Neural cell (in vitro differentiated cells): ENCODE measurements around the gene MSH3.

Source experiments
- EZH2 ChIP-seq: fragments of 200-600, 300-800 bp; shearing (Covaris generic), sonication (generic); IDR thresholded peaks from 2 replicates; pipeline ENCODE4 v1.6.1; 2014; ENCODE audit warnings: antibody characterized with exemption, low read length, borderline replicate concordance, mild to moderate bottlenecking; ENCODE audit not compliant: insufficient read depth, poor library complexity, severe bottlenecking
- POLR2AphosphoS5 ChIP-seq: IDR thresholded peaks from 2 replicates; pipeline ENCODE4 v1.6.1; 2012
- RAD21 ChIP-seq: fragments of 450-650 bp; conservative IDR thresholded peaks from 2 replicates; pipeline ENCODE4 v1.6.1; 2014; ENCODE audit warnings: antibody characterized with exemption, mild to moderate bottlenecking, moderate library complexity
- SMC3 ChIP-seq: fragments of 450-650 bp; conservative IDR thresholded peaks from 2 replicates; pipeline ENCODE4 v1.6.1; 2014; ENCODE audit warnings: antibody characterized with exemption, mild to moderate bottlenecking, moderate library complexity; ENCODE audit not compliant: poor library complexity
- TAF1 ChIP-seq: IDR thresholded peaks from 2 replicates; pipeline ENCODE4 v1.6.1; 2012; ENCODE audit warnings: low read depth
- TF ChIP-seq, protein P1 (sequence below): fragments of 450-650 bp; IDR thresholded peaks from 2 replicates; pipeline ENCODE4 v1.5.1; 2014; ENCODE audit warnings: antibody characterized with exemption, mild to moderate bottlenecking, moderate library complexity; ENCODE audit not compliant: poor library complexity, severe bottlenecking
- TF ChIP-seq, protein P2 (sequence below): IDR thresholded peaks from 2 replicates; pipeline ENCODE4 v1.6.1; 2012; ENCODE audit warnings: borderline replicate concordance

DNA sequence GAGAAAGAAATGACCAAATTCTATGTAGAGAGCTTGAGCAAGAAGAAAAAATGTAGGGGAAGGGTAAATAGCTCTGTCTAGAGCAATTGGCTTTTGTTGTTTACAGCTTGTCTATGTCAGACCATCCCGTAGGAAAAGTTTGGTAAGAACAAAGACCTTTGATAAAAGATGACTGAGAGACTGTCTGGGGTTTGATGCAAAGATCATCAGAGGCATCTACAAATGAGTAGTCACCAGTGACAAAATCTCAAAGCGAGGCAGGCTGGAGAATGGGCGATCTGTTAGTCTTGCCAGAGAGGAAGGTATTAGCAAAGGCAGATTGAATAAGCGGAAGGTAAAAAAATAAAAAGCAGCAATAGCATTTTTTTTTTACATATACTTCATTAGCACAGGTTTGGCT lies 180.7 kb downstream of the MSH3 start:
- TF ChIP-seq SMC3 = no peak
- TF ChIP-seq, protein P1, sequence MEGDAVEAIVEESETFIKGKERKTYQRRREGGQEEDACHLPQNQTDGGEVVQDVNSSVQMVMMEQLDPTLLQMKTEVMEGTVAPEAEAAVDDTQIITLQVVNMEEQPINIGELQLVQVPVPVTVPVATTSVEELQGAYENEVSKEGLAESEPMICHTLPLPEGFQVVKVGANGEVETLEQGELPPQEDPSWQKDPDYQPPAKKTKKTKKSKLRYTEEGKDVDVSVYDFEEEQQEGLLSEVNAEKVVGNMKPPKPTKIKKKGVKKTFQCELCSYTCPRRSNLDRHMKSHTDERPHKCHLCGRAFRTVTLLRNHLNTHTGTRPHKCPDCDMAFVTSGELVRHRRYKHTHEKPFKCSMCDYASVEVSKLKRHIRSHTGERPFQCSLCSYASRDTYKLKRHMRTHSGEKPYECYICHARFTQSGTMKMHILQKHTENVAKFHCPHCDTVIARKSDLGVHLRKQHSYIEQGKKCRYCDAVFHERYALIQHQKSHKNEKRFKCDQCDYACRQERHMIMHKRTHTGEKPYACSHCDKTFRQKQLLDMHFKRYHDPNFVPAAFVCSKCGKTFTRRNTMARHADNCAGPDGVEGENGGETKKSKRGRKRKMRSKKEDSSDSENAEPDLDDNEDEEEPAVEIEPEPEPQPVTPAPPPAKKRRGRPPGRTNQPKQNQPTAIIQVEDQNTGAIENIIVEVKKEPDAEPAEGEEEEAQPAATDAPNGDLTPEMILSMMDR = no peak
- TF ChIP-seq RAD21 = no peak
- no peak for TF ChIP-seq EZH2
- TF ChIP-seq POLR2AphosphoS5 = no peak
- TF ChIP-seq, protein P2, sequence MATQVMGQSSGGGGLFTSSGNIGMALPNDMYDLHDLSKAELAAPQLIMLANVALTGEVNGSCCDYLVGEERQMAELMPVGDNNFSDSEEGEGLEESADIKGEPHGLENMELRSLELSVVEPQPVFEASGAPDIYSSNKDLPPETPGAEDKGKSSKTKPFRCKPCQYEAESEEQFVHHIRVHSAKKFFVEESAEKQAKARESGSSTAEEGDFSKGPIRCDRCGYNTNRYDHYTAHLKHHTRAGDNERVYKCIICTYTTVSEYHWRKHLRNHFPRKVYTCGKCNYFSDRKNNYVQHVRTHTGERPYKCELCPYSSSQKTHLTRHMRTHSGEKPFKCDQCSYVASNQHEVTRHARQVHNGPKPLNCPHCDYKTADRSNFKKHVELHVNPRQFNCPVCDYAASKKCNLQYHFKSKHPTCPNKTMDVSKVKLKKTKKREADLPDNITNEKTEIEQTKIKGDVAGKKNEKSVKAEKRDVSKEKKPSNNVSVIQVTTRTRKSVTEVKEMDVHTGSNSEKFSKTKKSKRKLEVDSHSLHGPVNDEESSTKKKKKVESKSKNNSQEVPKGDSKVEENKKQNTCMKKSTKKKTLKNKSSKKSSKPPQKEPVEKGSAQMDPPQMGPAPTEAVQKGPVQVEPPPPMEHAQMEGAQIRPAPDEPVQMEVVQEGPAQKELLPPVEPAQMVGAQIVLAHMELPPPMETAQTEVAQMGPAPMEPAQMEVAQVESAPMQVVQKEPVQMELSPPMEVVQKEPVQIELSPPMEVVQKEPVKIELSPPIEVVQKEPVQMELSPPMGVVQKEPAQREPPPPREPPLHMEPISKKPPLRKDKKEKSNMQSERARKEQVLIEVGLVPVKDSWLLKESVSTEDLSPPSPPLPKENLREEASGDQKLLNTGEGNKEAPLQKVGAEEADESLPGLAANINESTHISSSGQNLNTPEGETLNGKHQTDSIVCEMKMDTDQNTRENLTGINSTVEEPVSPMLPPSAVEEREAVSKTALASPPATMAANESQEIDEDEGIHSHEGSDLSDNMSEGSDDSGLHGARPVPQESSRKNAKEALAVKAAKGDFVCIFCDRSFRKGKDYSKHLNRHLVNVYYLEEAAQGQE = no peak
- no peak for TF ChIP-seq TAF1
